HCT116 (cell line): ENCODE measurements around the gene STPG2. TPM values are rescaled to one million over a fixed set of nuclear protein-coding genes. Genes with fewer than 3 reads are reported as not detected.

Experiments
- ATAC-seq: fragments of 200-7000 bp; cut with Tn5 transposase; 2 replicates; pipeline ENCODE4 v1.9.1; 2020; ENCODE audit warnings: mild to moderate bottlenecking, moderate library complexity
- BruUV-seq: library from RNA; stranded (reverse); fragments of 400-500 nt; replicated peaks from 2 replicates; lab custom pipeline; 2021; lab: Mats Ljungman, UMichigan
- CTCF ChIA-PET: fragments of 300-600 bp; sonication (Branson Sonifier 250); formaldehyde crosslinking; loops from one replicate; lab custom pipeline; 2021; ENCODE audit warnings: antibody characterized with exemption; lab: Charles Lee
- POLR2A ChIA-PET: fragments of 300-600, 350-600 bp; sonication (Branson Sonifier 250); formaldehyde crosslinking; loops from one replicate; lab custom pipeline; 2021; ENCODE audit warnings: antibody characterized with exemption; lab: Charles Lee
- RAD21 ChIA-PET, 2 experiments: fragments of 300-600 bp; sonication (Branson Sonifier 250); formaldehyde crosslinking; loops; one replicate each; lab custom pipeline; 2023; ENCODE audit warnings: low total read pairs in 2 of 2; ENCODE audit not compliant: uncharacterized antibody in 2 of 2, unreplicated experiment in 2 of 2, low non-redundant PET in 1 of 2; lab: Charles Lee
- DNase-seq: peaks from one replicate; pipeline ENCODE4 v3.0.0-alpha.2; 2010; ENCODE audit warnings: low read depth, low spot score
- H2AFZ ChIP-seq: fragments of 200-600 bp; shearing (Covaris generic), sonication (generic); 2 replicates; pipeline ENCODE4 v1.6.1; 2017; ENCODE audit warnings: low read depth, mixed run types, mixed read lengths, antibody characterized with exemption, low read length; ENCODE audit not compliant: poor library complexity, severe bottlenecking
- H3K27ac ChIP-seq: 2 replicates; pipeline ENCODE4 v1.5.1; 2012; ENCODE audit warnings: low read depth, low read length
- H3K27me3 ChIP-seq: fragments of 200-600 bp; sonication (generic); 2 replicates; pipeline ENCODE4 v1.6.1; 2016; ENCODE audit warnings: mixed run types, low read length, mixed read lengths; ENCODE audit not compliant: insufficient read depth
- H3K36me3 ChIP-seq, 2 experiments: fragments of 200-500 bp in 1 of 2; fragments of 200-600 bp in 1 of 2; sonication (Bioruptor generic) in 1 of 2; sonication (generic) in 1 of 2; 2 replicates each; pipeline versions ENCODE4 v1.5.1 to v1.6.1; 2014 to 2016; ENCODE audit warnings: low read length in 2 of 2, inconsistent platforms in 1 of 2, mixed read lengths in 1 of 2, mixed run types in 1 of 2; ENCODE audit not compliant: insufficient read depth in 2 of 2, control insufficient read depth in 1 of 2
- H3K4me1 ChIP-seq, 2 experiments: fragments of 200-600 bp in 1 of 2; sonication (generic) in 1 of 2; 2 replicates each; pipeline versions ENCODE4 v1.5.1 to v1.6.1; 2012 to 2017; ENCODE audit warnings: low read length in 2 of 2, inconsistent platforms in 1 of 2, mild to moderate bottlenecking in 1 of 2, mixed read lengths in 1 of 2, mixed run types in 1 of 2, moderate library complexity in 1 of 2; ENCODE audit not compliant: insufficient read depth in 2 of 2, control insufficient read depth in 1 of 2
- H3K4me2 ChIP-seq: fragments of 200-600 bp; sonication (generic); 2 replicates; pipeline ENCODE4 v1.6.1; 2017; ENCODE audit warnings: mixed run types, low read length, mixed read lengths
- H3K4me3 ChIP-seq, 2 experiments: fragments of 200-600 bp in 1 of 2; sonication (generic) in 1 of 2; replicated peaks in 1 of 2; 2 replicates each; pipeline ENCODE4 v1.5.1; 2011 to 2016; ENCODE audit warnings: low read length in 2 of 2, control low read depth in 1 of 2, low read depth in 1 of 2, mild to moderate bottlenecking in 1 of 2, mixed read lengths in 1 of 2, mixed run types in 1 of 2
- H3K79me2 ChIP-seq: fragments of 200-600 bp; sonication (generic); 2 replicates; pipeline ENCODE4 v1.6.1; 2017; ENCODE audit warnings: mild to moderate bottlenecking, mixed run types, low read length, moderate library complexity, mixed read lengths; ENCODE audit not compliant: insufficient read depth
- H3K9ac ChIP-seq: fragments of 200-600 bp; sonication (generic); 2 replicates; pipeline ENCODE4 v1.6.1; 2016; ENCODE audit warnings: low read length, mixed read lengths
- H3K9me2 ChIP-seq: fragments of 200-600 bp; sonication (generic), shearing (Covaris generic); 2 replicates; pipeline ENCODE4 v1.6.1; 2017; ENCODE audit warnings: mixed run types, mild to moderate bottlenecking, moderate library complexity; ENCODE audit not compliant: insufficient read depth
- H3K9me3 ChIP-seq, 2 experiments: fragments of 200-500 bp in 1 of 2; fragments of 200-600 bp in 1 of 2; sonication (Bioruptor generic) in 1 of 2; sonication (generic) in 1 of 2; 2 replicates each; pipeline ENCODE4 v1.6.1; 2014 to 2017; ENCODE audit warnings: low read length in 2 of 2, mixed read lengths in 2 of 2, inconsistent platforms in 1 of 2, low read depth in 1 of 2, mild to moderate bottlenecking in 1 of 2, mixed run types in 1 of 2, moderate library complexity in 1 of 2; ENCODE audit not compliant: control insufficient read depth in 1 of 2, insufficient read depth in 1 of 2
- H4K20me1 ChIP-seq: fragments of 200-600 bp; sonication (generic), shearing (Covaris generic); 2 replicates; pipeline ENCODE4 v1.6.1; 2017; ENCODE audit warnings: mixed run types, mild to moderate bottlenecking, moderate library complexity; ENCODE audit not compliant: insufficient read depth
- CBX3 ChIP-seq: IDR thresholded peaks from 2 replicates; pipeline ENCODE4 v1.6.1; 2012; ENCODE audit warnings: low read depth
- CTCF ChIP-seq, 3 experiments: fragments of 200-600 bp in 1 of 3; sonication (generic) in 1 of 3; IDR thresholded peaks in 2 of 3; conservative IDR thresholded peaks in 1 of 3; 2 replicates each; pipeline ENCODE4 v1.5.1; 2012 to 2017; ENCODE audit warnings: low read depth in 2 of 3, low read length in 2 of 3, antibody characterized with exemption in 1 of 3, borderline replicate concordance in 1 of 3, control low read depth in 1 of 3, mild to moderate bottlenecking in 1 of 3, mixed read lengths in 1 of 3, mixed run types in 1 of 3, moderate library complexity in 1 of 3; ENCODE audit not compliant: insufficient read depth in 1 of 3
- EZH2phosphoT487 ChIP-seq: fragments of 200-600 bp; IDR thresholded peaks from 2 replicates; pipeline ENCODE4 v1.6.1; 2018; ENCODE audit warnings: antibody characterized with exemption, borderline replicate concordance
- JUND ChIP-seq: IDR thresholded peaks from 2 replicates; pipeline ENCODE4 v1.6.1; 2012
- MAX ChIP-seq: IDR thresholded peaks from 2 replicates; pipeline ENCODE4 v1.6.1; 2012
- POLR2A ChIP-seq: IDR thresholded peaks from 2 replicates; pipeline ENCODE4 v1.7.0; 2011; ENCODE audit warnings: borderline replicate concordance; ENCODE audit not compliant: insufficient read depth, insufficient read length; ENCODE audit errors: extremely low read depth
- SP1 ChIP-seq: IDR thresholded peaks from 2 replicates; pipeline ENCODE4 v1.6.1; 2012; ENCODE audit warnings: low read depth
- TCF7L2 ChIP-seq: IDR thresholded peaks from 2 replicates; pipeline ENCODE4 v1.7.0; 2011; ENCODE audit warnings: borderline replicate concordance, inconsistent platforms; ENCODE audit not compliant: insufficient read depth, insufficient read length; ENCODE audit errors: extremely low read depth
- ZBTB33 ChIP-seq: IDR thresholded peaks from 2 replicates; pipeline ENCODE4 v1.6.1; 2011; ENCODE audit warnings: mild to moderate bottlenecking, low read length, moderate library complexity; ENCODE audit not compliant: insufficient replicate concordance; ENCODE audit errors: extremely low read depth
- ZNF274 ChIP-seq: fragments of 200-500 bp; sonication (Bioruptor generic); IDR thresholded peaks from 2 replicates; pipeline ENCODE4 v1.6.1; 2014; ENCODE audit warnings: mild to moderate bottlenecking, low read depth, low read length, inconsistent platforms
- intact Hi-C: fragments of 100-400 bp; cut with micrococcal nuclease; formaldehyde crosslinking; loops from 2 replicates; pipeline ENCODE4 v1.10.0; 2022
- total RNA-seq: library from RNA; stranded (reverse); gene quantifications from one replicate; pipeline ENCODE4 v1.2.1, GENCODE V29; 2021; ENCODE audit not compliant: unreplicated experiment

Gene STPG2
- total RNA-seq, 1 experiment from 2014 or later, result not detected

- Histone ChIP-seq H3K9ac (no peak overlapping the region), H3K4me3 (no peak overlapping the region), H3K79me2 (no peaks in the 10 kb centered on the region), H3K4me2 (no peak overlapping the region), H3K4me1 (no peaks in the 10 kb centered on the region), H3K36me3 (no peaks in the 10 kb centered on the region), H4K20me1 (no peaks in the 10 kb centered on the region), H3K9me2 (no peaks in the 10 kb centered on the region), H2AFZ (no peak overlapping the region), H3K9me3 (no peaks in the 10 kb centered on the region), H3K27me3 (no peaks in the 10 kb centered on the region), H3K27ac (no peak overlapping the region)
- no peak for TF ChIP-seq SP1
- ATAC-seq (peak; percentile 50; the same call in 1 of the 2 replicates), DNase-seq (no peak)
- RAD21 ChIA-PET, result no interaction called here
- CTCF ChIA-PET, result no interaction called here
- no TSS peak for BruUV-seq
- intact Hi-C loops, result no loop called here
- POLR2A ChIA-PET, result interaction anchor here (0.6 kb wide), 1 partner anchor 18 kb away, joined by 3 read pairs; no protein-coding TSS in a partner anchor
Observed at GRCh38 chr4:97786306-97786920, 356.9 kb downstream of the STPG2 start.

- Histone ChIP-seq H3K9me3 (no peaks in the 10 kb centered on the region), H3K4me2 (no peak overlapping the region), H3K4me3 (no peak overlapping the region), H2AFZ (no peak overlapping the region), H3K4me1 (no peaks in the 10 kb centered on the region), H3K27ac (no peak overlapping the region), H4K20me1 (no peaks in the 10 kb centered on the region), H3K79me2 (no peaks in the 10 kb centered on the region), H3K9ac (no peak overlapping the region), H3K36me3 (no peaks in the 10 kb centered on the region), H3K9me2 (no peaks in the 10 kb centered on the region), H3K27me3 (no peaks in the 10 kb centered on the region)
- POLR2A ChIA-PET, result no interaction called here
- intact Hi-C loops, result no loop called here
- RAD21 ChIA-PET, result no interaction called here
- ATAC-seq, result no peak
- no peak for TF ChIP-seq MAX
- TF ChIP-seq TCF7L2, result no peak
- no peak for TF ChIP-seq JUND
- TF ChIP-seq ZBTB33, result no peak
- no peak for TF ChIP-seq EZH2phosphoT487
- TF ChIP-seq CBX3, result no peak
- TF ChIP-seq ZNF274, result no peak
- TF ChIP-seq POLR2A, result no peak
- TF ChIP-seq CTCF (IDR thresholded peaks at IDR 0.05 in 2 of 3, conservative IDR thresholded peaks at IDR 0.05 in 1 of 3; ENCODE audit: borderline replicate concordance in 1 of 3, insufficient read depth in 1 of 3, low read depth in 2 of 3, low read length in 2 of 3), result no peak
- CTCF ChIA-PET, result no interaction called here
- no TSS peak for BruUV-seq
- DNase-seq, result no peak
Observed at GRCh38 chr4:97778174-97778573, 365.1 kb downstream of the STPG2 start.
